Measurements from ENCODE around the gene SRGAP2C.
"Not testable (repeated sequence)": the region's sequence is repeated elsewhere in the genome, so short reads cannot be mapped to it uniquely, and the experiment has no call there.

- not testable (repeated sequence) for TF ChIP-seq CTCF (IDR thresholded peaks at IDR 0.05; ENCODE audit: insufficient read depth, low read depth, low read length); EZH2 (IDR thresholded peaks at IDR 0.05; ENCODE audit: insufficient read depth, low read length)
Observed at GRCh38 chr1:121374851-121375367, 190.1 kb downstream of the SRGAP2C start.
